Inflammatory macrophage treated with lipopolysaccharide for 4 hours (primary cell): ENCODE data around the gene SYTL5.

Experiments used
- DNase-seq: peaks from one replicate; pipeline ENCODE4 v3.0.0-alpha.2; 2020

The SYTL5 gene

GRCh38 chrX:38036466-38036865 lies 30.1 kb downstream of the SYTL5 start:
- DNase-seq = no peak

- no peak for DNase-seq
Observed at GRCh38 chrX:38038501-38038900, 32.1 kb downstream of the SYTL5 start.

GRCh38 chrX:38041237-38041636 lies 34.9 kb downstream of the SYTL5 start:
- DNase-seq = no peak

GRCh38 chrX:38044701-38045100 lies 38.3 kb downstream of the SYTL5 start:
- no peak for DNase-seq

GRCh38 chrX:38045538-38046096 lies 39.3 kb downstream of the SYTL5 start:
- no peak for DNase-seq

GRCh38 chrX:38048886-38049285 lies 42.5 kb downstream of the SYTL5 start:
- DNase-seq = no peak

GRCh38 chrX:38050806-38051205 lies 44.5 kb downstream of the SYTL5 start:
- DNase-seq = no peak

GRCh38 chrX:38052096-38052495 lies 45.7 kb downstream of the SYTL5 start:
- peak; percentile 29 for DNase-seq

- DNase-seq = no peak
Observed at GRCh38 chrX:38055170-38055847, 49.0 kb downstream of the SYTL5 start.

- DNase-seq = no peak
Observed at GRCh38 chrX:38060331-38060878, 54.1 kb downstream of the SYTL5 start.

- no peak for DNase-seq
Observed at GRCh38 chrX:38061335-38061734, 55.0 kb downstream of the SYTL5 start.

- no peak for DNase-seq
Observed at GRCh38 chrX:38066934-38067333, 60.6 kb downstream of the SYTL5 start.

- DNase-seq = no peak
Observed at GRCh38 chrX:38069273-38069672, 62.9 kb downstream of the SYTL5 start.

GRCh38 chrX:38069991-38070390 lies 63.6 kb downstream of the SYTL5 start:
- DNase-seq = no peak

- DNase-seq = no peak
Observed at GRCh38 chrX:38079463-38079862, 73.1 kb downstream of the SYTL5 start.

- DNase-seq = no peak
Observed at GRCh38 chrX:38080808-38081207, 74.5 kb downstream of the SYTL5 start.

GRCh38 chrX:38081909-38082308 lies 75.6 kb downstream of the SYTL5 start:
- no peak for DNase-seq

GRCh38 chrX:38082309-38082708 lies 76.0 kb downstream of the SYTL5 start:
- no peak for DNase-seq

GRCh38 chrX:38085813-38086212 lies 79.5 kb downstream of the SYTL5 start:
- no peak for DNase-seq

GRCh38 chrX:38086451-38087215 lies 80.3 kb downstream of the SYTL5 start:
- DNase-seq = no peak

GRCh38 chrX:38087594-38087993 lies 81.2 kb downstream of the SYTL5 start:
- DNase-seq = no peak

GRCh38 chrX:38089173-38089982 lies 83.0 kb downstream of the SYTL5 start:
- DNase-seq = no peak

- no peak for DNase-seq
Observed at GRCh38 chrX:38095971-38096529, 89.7 kb downstream of the SYTL5 start.
